GM21737 (cell line): ENCODE measurements around the gene HTRA3.
A peak's percentile ranks its signal among the peaks of the same experiment; 100 is the strongest.

ENCODE experiments used
- ATAC-seq: cut with Tn5 transposase; IDR thresholded peaks from one replicate; pipeline ENCODE4 v1.9.1; 2021; ENCODE audit warnings: mild to moderate bottlenecking, moderate library complexity; ENCODE audit not compliant: unreplicated experiment

Gene HTRA3

DNA sequence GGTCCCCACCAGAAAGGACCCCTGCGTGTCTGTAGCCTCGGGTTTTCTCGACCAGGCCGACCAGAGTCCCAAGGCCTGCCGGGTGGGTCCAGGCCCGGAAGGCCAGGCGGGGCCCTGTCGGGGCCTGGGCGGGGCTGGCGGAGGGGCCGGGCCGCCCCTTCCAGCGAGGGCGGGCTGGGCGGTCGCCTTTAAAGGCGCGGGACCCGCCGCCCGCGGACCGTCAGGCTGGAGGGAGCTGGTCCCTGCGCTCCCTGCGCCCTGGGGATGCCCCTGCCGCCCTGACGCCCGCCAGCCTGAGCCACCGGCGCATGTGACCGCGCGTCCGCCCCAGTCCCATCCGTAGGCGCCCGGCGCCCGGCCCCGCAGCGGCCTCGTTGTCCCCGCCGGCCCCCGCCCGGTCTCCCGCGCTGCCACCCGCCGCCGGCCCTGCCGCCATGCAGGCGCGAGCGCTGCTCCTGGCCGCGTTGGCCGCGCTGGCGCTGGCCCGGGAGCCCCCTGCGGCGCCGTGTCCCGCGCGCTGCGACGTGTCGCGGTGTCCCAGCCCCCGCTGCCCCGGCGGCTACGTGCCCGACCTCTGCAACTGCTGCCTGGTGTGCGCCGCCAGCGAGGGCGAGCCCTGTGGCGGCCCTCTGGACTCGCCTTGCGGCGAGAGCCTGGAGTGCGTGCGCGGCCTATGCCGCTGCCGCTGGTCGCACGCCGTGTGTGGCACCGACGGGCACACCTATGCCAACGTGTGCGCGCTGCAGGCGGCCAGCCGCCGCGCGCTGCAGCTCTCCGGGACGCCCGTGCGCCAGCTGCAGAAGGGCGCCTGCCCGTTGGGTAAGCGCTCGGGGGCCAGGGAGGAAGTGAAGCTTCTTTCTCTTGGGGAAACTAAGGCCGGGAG, at the start of gene HTRA3:
Gene HTRA3, plus strand, starts transcription at position 220 of the 883 bp plus-strand sequence. Its CDS starts 215 bp downstream, at position 435.
- no peak for ATAC-seq

DNA sequence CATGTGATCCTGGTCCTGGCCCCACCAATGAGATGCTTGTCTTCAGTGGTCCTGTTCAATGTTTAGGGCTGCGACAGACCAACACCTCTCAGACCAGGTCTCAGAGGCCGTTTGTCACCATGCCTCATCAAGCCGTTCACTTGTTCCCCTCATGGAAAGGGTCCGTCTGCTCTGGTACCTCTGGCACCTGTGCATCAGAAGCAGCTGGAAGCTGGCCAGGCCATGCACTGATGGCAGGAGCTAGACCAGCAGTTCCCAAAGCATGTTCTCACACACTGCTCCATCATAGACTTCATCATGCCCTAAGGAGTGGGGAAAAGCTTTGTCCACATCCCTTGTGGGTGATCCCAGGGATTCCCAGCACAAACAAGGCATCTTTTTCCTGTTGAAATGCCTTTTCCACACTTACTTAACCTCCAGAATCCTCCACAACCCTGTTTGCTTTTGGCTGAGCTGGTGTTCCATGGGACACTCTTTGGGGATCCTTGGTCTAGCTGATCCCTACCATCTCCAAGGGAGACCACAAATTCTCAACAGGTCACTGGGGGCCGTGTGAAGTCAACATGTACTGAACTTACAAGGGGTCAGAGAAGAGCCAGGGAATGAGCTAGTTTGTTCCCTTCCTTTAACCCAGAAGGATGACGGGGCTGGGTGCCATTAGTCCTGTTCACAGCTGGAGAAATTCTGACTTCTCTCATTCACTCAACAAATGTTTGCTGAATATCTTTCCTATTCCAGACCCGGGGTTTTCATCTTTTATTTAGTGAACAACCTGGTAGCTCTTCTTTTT, 48.7 kb upstream of the HTRA3 start:
- no peak for ATAC-seq

DNA sequence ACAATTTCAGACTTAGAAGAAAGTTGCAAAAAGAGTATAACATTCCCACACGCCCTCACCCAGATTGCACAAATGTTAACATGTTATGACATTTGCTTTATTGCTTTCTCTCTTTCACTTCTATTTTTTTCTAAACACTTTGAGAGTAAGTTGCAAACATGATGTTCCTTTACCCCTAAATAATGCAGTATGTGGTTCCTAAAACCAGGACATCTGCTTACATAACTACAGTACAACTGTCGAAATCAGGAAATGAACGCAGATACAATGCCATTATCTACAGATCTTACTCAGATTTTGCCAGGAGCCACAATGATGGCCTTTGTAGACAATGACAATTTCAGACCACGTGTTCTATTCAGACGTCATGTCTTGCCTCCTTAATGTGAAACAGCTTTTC, 48.1 kb upstream of the HTRA3 start:
- ATAC-seq = no peak

DNA sequence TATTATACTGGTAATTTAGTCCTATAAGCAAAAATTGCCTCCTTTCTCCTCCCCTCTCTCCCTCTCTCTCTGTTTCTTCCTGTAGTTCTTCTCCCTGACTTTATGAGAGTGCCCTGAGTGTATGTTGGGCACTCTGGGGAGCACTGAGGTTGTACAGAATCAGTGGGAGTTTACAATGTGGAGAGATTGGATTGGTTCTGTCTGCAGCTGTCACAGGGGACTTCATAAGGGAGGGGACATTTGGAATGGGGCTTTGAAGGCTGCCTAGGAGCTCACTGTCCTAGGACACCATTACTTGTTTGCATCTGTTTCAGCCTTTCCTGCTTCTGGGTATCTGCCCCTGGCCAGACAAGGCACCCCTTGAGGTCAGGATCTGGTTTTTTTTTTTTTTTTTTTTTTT, 47.6 kb upstream of the HTRA3 start:
- ATAC-seq = no peak

DNA sequence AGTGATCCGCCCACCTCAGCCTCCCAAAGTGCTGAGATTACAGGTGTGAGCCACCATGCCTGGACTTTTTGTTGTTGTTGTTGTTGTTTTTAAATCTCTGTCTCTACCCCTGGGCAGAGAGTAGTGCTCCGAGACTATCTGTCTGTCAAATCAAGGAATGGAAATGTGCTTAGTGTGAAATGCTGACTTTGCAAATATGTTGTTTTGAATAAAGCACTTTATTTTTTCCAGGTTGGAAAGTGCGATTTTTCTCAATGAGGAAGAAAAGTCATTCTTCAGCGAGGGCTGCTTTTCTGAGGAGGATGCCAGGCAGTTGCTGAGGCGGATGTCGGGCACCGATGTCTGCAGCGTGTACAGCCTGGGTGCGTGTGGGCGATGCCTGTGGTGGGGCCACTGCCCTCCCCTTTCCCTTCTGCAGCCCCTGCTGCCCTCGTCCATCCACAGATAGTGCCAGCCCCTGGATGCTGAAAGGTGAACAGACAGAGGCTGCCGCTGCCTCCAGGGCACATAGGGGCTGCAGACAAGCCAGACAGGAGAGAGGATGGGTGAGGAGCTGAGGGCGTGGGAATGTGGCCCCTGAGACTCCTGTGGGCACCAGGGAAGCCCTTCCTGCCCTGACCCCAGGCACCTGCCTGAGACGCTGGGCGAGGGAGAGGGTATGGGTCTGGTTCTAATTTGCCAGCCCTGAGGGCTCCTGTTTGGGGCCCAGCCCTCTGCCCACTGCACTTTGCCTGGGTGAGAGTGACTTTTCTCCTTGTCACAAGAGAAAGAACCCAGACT, 46.8 kb upstream of the HTRA3 start:
- ATAC-seq = no peak

DNA sequence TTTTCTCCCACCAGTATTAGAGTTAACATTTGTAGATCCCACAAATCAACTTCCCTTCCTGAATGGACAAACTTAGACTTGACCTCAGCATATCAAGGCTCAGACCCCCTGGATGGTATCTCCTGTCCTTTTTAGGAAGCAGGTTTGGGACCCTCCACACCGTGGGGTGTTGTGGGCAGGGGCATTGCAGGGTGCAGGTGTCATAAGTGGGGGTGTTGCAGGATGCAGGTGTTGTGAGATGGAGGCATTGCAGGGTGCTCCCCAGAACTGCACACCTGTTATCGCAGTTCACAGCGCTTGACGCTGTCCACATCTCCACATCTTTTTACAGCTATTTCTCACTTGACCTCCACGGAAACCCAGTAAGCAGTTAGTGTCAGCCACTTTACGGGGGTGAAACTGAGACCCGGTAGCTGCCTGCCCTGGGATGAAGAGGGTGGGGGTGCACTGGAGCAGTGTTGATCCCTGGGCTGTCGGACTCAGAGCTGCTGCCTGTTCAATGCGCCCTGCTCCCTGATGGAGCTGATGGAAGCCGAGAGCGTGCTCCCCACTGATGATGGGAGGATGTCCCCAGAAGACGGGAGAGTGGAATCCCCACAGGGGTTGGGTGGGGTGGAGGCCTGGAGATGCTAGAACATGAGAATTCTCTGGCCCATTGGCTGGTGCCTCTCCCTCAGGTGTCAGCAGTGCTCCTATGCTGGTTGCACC, 45.1 kb upstream of the HTRA3 start:
- no peak for ATAC-seq

DNA sequence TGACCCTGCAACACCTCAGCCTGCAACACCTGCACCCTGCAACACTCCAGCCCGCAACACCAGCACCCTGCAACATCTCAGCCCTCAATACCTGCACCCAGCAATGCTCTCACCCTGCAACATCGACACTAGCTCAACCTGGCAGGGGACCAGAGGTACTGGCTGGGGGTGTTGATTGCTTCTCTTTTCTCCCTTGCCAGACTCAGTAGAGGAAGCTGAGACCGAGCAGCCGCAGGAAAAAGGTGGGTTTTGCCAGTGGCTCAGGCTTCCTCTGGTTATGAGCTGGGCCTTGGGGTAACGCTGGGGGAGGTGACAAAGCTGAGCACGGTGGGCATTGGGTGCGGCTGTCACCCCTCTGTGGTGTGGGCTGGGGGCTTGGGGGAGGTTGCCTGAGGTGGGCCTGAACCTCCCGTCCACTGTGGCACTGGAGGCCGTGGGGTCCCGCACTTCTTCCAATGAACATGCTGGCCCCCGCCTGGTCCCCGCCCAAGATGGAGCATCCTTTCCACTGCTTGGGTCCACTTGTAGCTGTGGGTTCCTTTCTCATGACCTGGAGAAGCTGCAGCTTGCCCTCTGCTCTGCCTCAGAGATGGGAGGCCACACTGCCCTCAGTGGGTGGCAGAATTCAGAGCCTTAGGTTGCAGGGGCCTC, 44.5 kb upstream of the HTRA3 start:
- ATAC-seq = no peak

DNA sequence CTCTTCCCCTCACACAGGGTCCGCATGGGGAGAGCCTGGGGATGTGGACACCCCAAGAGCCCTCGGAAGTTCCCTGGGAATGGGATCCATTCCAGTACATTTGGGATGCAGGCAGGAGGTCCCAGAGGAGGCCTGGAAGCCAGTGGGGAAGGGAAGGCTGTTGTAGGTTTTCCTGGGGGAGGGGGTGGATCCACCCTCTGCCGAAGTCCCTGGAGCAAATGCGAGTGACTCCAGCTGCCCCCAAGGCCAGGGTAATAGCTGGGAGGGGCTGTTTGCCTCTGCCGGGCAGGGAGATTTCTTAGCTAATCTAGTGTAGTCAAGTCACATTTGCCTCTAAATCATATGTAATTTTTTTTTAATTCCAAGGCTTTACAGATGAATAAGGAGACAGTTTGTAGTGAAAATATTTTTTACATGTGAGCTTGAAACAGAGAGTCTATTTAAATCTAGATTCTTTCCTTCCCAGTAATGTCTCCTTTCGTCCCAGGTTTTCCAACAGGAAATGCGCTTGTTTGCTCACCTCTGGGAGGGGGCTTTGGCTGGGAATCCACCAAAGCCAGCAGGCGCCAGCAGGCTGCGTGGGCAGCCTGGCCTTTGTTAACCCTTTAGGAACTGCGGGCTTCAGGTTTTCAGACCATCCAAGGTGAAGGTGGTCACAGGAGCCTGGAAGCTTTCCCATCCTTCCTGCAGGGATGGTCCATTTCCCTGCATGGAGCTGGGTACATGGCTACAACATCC, 43.7 kb upstream of the HTRA3 start:
- ATAC-seq = no peak

DNA sequence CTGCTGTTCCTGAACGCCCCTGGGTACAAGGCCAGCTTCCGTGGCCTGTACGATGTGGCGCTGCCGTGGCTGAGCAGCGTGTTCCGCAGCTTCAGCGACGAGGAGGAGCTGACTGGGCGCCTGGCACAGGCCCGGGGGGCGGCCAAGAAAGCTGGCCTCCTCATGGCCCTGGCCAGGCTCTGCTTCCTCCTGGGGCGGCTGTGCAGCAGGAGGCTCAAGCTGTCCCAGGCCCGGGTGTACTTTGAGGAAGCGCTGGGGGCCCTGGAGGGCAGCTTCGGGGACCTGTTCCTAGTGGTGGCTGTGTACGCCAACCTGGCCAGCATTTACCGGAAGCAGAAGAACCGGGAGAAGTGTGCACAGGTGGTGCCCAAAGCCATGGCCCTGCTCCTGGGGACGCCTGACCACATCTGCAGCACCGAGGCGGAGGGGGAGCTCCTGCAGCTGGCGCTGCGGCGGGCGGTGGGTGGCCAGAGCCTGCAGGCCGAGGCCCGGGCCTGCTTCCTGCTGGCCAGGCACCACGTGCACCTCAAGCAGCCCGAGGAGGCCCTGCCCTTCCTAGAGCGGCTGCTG, 42.3 kb upstream of the HTRA3 start:
- no peak for ATAC-seq

DNA sequence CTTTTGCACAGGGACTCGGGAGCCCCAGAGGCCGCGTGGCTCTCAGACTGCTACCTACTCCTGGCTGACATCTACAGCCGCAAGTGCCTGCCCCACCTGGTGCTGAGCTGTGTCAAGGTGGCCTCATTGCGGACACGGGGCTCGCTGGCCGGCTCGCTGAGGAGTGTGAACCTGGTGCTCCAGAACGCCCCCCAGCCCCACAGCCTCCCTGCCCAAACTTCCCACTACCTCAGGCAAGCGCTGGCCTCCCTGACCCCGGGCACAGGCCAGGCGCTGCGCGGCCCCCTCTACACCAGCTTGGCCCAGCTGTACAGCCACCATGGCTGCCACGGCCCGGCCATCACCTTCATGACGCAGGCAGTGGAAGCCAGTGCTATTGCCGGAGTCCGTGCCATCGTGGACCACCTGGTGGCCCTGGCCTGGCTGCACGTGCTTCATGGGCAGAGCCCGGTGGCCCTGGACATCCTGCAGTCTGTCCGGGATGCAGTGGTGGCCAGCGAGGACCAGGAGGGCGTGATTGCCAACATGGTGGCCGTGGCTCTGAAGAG, 41.7 kb upstream of the HTRA3 start:
- ATAC-seq = no peak

DNA sequence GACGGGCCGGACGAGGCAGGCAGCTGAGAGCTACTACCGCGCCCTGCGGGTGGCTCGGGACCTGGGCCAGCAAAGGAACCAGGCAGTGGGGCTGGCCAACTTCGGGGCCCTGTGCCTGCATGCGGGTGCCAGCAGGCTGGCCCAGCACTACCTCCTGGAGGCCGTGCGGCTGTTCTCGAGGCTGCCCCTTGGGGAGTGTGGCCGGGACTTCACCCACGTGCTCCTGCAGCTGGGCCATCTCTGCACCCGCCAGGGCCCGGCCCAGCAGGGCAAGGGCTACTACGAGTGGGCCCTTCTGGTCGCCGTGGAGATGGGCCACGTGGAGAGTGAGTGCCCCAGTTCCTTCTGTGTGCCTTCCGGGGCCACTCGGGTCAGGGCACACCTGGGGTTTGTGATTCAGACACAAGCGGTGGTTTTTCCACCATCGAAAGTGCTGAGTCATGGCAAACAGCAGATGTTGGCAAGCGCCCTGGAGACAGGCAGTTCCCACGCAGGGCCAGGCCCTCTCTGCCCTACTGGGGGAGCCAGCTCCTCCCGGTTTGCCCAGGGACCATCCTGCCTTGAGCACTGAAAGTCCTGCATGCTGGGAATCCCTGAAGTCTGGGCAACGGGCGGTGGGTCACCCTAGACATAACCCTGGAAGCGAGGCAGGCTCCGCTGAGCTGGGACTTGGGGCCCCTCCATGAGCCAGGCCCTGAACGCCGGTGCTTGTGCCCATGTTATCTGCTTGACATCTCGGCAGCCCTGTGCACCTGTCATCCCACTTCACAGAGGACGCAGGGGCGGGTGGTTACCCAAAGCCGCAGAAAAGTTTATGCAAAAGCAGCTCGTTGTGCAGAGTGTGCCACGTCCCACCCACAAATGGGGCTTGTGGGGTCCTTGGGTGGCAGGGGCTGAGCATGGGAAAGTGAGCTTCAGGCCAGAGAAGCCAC, 41.0 kb upstream of the HTRA3 start:
- ATAC-seq = peak; percentile 66

DNA sequence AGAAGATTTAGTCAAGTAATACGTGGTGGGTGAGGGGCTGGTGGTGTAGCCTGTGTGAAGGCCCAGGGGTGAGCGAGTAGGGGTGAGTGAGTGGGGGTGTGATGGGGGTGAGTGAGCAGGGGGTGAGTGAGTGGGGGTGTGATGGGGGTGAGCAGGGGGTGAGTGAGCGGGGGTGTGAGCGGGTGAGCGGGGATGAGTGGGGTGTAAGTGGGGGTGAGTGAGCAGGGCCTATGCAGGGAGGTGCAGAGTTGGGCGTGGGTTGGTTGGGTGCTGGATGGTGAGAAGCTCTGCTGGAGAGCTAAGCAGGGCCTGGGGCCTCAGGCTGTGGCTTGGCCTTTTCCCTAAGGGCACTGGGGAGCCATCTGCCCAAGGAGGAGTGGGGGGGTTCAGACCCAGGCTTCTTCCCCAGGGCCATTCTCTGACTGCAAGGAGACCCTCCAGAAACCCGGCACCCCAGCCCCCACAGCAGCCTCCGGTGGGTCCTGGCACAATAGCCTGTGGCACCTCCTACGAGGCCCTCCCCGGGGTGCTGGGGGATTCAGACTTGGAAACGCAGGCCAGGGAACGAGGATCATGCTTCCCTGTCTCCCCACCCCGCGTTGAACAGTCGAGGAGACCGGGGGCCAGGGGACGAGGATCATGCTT, 40.1 kb upstream of the HTRA3 start:
- no peak for ATAC-seq

DNA sequence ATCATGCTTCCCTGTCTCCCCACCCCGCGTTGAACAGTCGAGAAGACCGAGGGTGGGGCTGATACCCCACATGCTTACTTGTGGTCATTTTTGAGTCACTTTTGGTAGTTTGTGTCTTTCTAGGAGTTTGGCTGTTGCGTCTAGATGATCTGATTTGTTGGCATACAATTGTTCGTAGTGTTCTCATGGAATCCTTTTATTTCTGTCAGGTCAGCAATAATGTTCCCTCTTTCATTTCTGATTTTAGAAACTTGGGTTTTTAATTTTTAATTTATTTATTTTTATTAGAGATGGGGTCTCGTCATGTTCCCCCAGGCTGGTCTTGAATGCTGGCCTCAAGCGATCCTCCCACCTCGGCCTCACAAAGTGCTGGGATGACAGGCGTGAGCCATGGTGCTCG, 39.5 kb upstream of the HTRA3 start:
- ATAC-seq = no peak

DNA sequence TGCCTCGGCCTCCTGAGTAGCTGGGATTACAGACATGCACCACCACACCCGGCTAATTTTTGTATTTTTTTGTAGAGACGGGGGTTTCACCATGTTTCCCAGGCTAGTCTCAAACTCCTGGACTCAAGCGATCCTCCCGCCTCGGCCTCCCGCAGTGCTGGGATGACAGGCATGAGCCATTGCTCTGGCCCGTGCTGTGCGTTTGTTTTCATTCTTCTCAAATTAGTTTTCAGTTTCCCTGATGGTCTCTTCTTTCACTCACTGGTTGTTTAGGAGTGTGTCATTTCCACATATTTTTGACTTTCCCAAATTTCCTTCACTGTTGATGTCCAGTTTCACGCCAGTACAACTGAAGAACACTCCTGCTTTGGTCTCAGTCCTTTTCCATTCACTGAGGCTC, 38.7 kb upstream of the HTRA3 start:
- ATAC-seq = no peak

DNA sequence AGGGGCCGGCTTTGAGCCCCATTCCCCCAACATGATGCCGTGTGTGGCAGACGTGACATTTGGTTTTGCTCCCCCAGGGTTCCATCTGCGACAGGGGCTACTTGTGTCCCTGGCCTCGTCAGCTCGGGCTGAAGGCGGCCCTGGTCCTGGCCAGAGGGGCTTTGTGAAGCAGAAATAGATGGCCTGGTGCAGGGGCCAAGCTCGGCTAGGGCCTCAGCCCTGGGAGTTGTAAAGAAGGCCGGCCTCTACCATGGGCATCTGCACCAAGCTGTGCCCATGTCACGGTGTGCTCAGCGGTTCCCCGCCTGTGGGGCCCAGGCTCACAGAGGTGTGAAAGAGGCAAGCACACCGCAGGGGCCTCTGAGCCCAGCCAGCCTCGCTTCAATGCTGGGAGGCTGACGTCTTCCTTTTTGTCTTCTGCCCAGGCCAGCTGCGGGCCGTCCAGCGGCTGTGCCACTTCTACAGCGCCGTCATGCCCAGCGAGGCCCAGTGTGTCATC, 38.0 kb upstream of the HTRA3 start:
- no peak for ATAC-seq

DNA sequence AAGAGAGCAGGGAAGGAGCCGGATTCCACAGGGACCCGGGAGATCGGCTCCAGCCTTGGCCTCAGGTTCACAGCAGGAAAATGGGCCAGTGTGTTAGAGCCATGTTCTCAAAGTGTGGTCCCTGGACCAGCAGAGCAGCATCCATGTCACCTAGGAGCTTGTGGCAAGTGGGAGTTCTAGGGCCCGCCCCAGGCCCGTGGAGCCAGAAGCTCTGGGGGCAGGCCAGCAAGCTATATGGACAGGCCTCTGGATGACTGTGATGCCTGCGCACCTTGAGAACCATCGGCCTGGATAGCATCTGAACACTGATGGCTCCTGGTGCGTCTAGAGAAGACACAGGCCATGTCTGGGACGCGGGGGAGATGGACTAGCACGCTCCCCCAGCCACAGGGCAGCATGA, 36.8 kb upstream of the HTRA3 start:
- ATAC-seq = no peak
